ENCODE results near the gene NLGN1. TPM values are rescaled to one million over a fixed set of nuclear protein-coding genes. Genes with fewer than 3 reads are reported as not detected.

NLGN1 gene
- total and polyA plus RNA-seq, 2 of the 8 experiments (the other 6 are each of a cell fraction or from before 2014, with no cell fraction given) = 7.8 to 14.8 TPM

GRCh38 chr3:174302746-174303315 lies 905.3 kb downstream of the NLGN1 start (continued):
- TF ChIP-seq RBBP5 (IDR thresholded peaks at IDR 0.05; ENCODE audit: borderline replicate concordance, low read depth, low read length) (no peak), FOSL1 (IDR thresholded peaks at IDR 0.05; ENCODE audit: insufficient read depth, low read depth, low read length) (no peak)
